Measurements from ENCODE around the gene ADGRV1. TPM values are rescaled to one million over a fixed set of nuclear protein-coding genes. Genes with fewer than 3 reads are reported as not detected.

Gene ADGRV1
- total and polyA plus RNA-seq, 12 donors, result 0.03 to 1.4 (median 0.44) TPM; not detected in 6

DNA sequence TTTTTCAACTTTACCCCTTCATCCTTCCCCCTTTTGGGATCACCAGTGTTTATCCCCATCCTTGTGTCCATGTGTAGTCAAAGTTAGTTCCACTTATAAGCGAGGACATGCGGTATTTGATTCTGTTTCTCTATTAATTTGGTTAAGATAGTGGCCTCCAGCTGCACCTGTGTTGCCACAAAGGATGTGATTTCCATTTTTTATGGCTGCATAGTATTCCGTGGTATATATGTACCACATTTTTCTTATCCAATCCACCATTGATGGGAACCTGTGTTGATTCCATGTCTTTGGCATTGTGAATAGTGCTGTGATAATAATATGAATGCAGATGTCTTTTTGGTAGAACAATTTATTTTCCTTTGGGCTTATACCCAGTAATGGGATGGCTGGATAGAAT is 572.2 kb downstream of the ADGRV1 start:
- H3K9me3 ChIP-seq, result peaks cover 0 to 4% (median 0%) of the 10 kb centered on the region in 11 donors
- intact Hi-C loops (cut with DNase I), result no loop called here
- TF ChIP-seq, protein P1, sequence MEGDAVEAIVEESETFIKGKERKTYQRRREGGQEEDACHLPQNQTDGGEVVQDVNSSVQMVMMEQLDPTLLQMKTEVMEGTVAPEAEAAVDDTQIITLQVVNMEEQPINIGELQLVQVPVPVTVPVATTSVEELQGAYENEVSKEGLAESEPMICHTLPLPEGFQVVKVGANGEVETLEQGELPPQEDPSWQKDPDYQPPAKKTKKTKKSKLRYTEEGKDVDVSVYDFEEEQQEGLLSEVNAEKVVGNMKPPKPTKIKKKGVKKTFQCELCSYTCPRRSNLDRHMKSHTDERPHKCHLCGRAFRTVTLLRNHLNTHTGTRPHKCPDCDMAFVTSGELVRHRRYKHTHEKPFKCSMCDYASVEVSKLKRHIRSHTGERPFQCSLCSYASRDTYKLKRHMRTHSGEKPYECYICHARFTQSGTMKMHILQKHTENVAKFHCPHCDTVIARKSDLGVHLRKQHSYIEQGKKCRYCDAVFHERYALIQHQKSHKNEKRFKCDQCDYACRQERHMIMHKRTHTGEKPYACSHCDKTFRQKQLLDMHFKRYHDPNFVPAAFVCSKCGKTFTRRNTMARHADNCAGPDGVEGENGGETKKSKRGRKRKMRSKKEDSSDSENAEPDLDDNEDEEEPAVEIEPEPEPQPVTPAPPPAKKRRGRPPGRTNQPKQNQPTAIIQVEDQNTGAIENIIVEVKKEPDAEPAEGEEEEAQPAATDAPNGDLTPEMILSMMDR (IDR thresholded peaks at IDR 0.05), result no peak
- no peak overlapping the region for H3K27ac ChIP-seq
- ATAC-seq, result no peak
- H3K4me3 ChIP-seq, result no peak overlapping the region
- DNase-seq, result no peak
- H3K4me1 ChIP-seq, result peaks cover 0 to 28% (median 17%) of the 10 kb centered on the region in 9 donors
- WGBS, 2 donors, result 99% methylated on average over 3 of the region's 3 CpGs
- no peaks in the 10 kb centered on the region for H3K36me3 ChIP-seq
- H3K27me3 ChIP-seq, result no peaks in the 10 kb centered on the region

DNA sequence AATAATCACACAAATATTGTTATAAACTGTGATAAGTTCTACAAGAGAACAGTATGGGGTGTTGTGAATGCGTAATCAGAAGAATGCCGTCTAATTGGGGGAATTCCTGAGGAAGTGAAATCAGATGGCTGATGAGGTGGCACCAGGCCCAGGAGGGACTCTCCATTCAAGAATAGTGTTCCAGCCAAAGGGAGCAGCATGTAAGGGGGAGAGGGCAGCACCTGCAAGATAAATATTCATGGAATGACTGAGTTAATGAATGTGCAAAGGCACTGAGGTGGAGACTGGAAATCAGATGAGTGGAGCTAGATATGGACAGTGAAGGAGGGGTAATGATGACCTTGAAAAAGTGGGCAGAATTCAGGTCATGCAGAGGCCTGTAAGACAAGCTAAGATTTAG is 574.0 kb downstream of the ADGRV1 start:
- H3K4me1 ChIP-seq, result peaks cover 0 to 10% (median 0%) of the 10 kb centered on the region in 9 donors
- ATAC-seq (no peak), DNase-seq (no peak)
- no peaks in the 10 kb centered on the region for H3K36me3 ChIP-seq
- no peaks in the 10 kb centered on the region for H3K27me3 ChIP-seq
- no peak overlapping the region for H3K27ac ChIP-seq
- intact Hi-C loops (cut with DNase I), result no loop called here
- TF ChIP-seq, protein P1 (IDR thresholded peaks at IDR 0.05), result no peak
- WGBS, 2 donors, result 63% methylated on average over 2 of the region's 2 CpGs
- H3K9me3 ChIP-seq, result peaks cover 0 to 4% (median 0%) of the 10 kb centered on the region in 11 donors
- no peak overlapping the region for H3K4me3 ChIP-seq

DNA sequence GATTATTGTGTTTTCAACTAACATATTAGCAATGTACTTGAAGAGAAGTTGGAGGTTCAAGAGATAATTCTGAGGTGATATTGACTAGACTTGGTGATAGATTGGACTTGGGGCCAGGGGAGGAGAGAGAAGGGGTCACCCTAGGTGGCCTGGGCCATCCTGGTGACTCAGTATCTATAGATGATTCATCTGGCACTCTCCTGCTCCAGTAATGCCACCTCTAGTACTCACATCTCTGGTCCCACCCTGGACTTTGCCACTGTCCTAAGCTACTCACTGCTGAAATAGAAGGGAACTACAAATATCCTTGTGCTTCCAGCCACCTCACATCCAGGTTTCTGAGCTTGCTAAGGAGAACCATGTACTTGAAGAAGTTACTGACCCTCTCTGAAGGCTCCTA is 574.6 kb downstream of the ADGRV1 start:
- peaks cover 0 to 4% (median 0%) of the 10 kb centered on the region in 11 donors for H3K9me3 ChIP-seq
- no peak overlapping the region for H3K4me3 ChIP-seq
- no peaks in the 10 kb centered on the region for H3K36me3 ChIP-seq
- H3K27me3 ChIP-seq, result no peaks in the 10 kb centered on the region
- DNase-seq (no peak), ATAC-seq (no peak)
- H3K27ac ChIP-seq, result no peak overlapping the region
- H3K4me1 ChIP-seq, result peaks cover 0 to 3% (median 0%) of the 10 kb centered on the region in 9 donors
- intact Hi-C loops (cut with DNase I), result no loop called here
- TF ChIP-seq, protein P1 (IDR thresholded peaks at IDR 0.05), result no peak

DNA sequence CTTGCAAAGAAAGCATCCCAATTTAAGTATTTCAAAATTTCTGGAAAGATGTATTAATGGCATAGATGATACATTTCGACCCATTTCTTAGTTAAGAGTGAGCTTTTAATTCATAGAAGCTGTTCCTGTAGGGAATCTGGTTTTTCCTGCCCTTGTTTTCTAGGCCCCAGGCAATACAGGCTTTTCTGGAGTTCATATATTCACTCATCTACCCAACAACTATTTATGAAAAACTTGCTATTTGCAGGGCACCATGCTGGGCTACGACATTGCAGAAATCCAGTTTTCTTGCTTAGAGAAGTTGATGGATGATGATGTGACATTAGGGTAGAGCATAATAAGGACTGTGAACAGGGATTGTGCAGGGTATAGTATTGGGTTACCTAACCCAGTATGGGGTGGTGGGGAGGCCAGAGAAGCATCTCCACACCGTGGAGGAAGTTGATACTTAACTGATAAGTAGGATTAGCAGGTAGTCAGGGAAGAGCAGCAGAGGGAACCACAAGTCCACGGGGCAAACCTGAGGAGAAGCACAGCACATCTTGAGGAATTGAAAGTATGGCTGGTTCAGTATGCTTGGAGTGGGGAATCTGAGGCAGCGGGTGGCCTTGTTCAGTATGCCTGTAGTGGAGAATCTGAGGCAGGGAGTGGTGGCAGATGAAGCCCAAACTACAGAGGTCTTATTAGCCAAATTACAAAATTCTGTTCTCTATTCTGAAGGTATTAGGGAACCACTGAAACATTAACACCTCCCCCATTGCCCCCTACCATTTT is 577.1 kb downstream of the ADGRV1 start:
- 80 to 81% methylated on average over 5 of the region's 5 CpGs for WGBS, 2 donors
- intact Hi-C loops (cut with DNase I), result no loop called here
- no peak for ATAC-seq

More for the DNA sequence above, 577.1 kb downstream of the ADGRV1 start:
- TF ChIP-seq, protein P1 (IDR thresholded peaks at IDR 0.05), result no peak
- Histone ChIP-seq H3K27ac (no peak overlapping the region), H3K4me3 (no peak overlapping the region), H3K27me3 (no peaks in the 10 kb centered on the region), H3K4me1 (peaks cover 0 to 13% (median 0%) of the 10 kb centered on the region in 9 donors), H3K9me3 (peaks cover 0 to 3% (median 0%) of the 10 kb centered on the region in 11 donors), H3K36me3 (no peaks in the 10 kb centered on the region)
- no peak for DNase-seq

Measured in heart right ventricle (tissue), 16 donors.